Neural crest cell (in vitro differentiated cells): Measurements from ENCODE around the gene TSPO. TPM values are rescaled to one million over a fixed set of nuclear protein-coding genes. Genes with fewer than 3 reads are reported as not detected.

Source experiments
- DNase-seq: peaks from one replicate; pipeline ENCODE4 v3.0.0; 2021; ENCODE audit warnings: low read depth, mixed read lengths, low spot score
- H3K27ac Mint-ChIP-seq: one replicate; pipeline ENCODE4 v1.8.0; 2021; ENCODE audit warnings: mild to moderate bottlenecking, mixed read lengths; ENCODE audit not compliant: unreplicated experiment
- H3K27me3 Mint-ChIP-seq: 2 replicates; pipeline ENCODE4 v1.8.0; 2021; ENCODE audit warnings: low read depth, mild to moderate bottlenecking, mixed read lengths
- H3K36me3 Mint-ChIP-seq: 2 replicates; pipeline ENCODE4 v1.8.0; 2021; ENCODE audit warnings: low read depth, mild to moderate bottlenecking, mixed read lengths
- H3K4me1 Mint-ChIP-seq: 2 replicates; pipeline ENCODE4 v1.8.0; 2021; ENCODE audit warnings: mixed read lengths
- H3K4me3 Mint-ChIP-seq: one replicate; pipeline ENCODE4 v1.8.0; 2021; ENCODE audit warnings: mild to moderate bottlenecking, mixed read lengths
- H3K9me3 Mint-ChIP-seq: 2 replicates; pipeline ENCODE4 v1.8.0; 2021; ENCODE audit warnings: mixed read lengths
- total RNA-seq: library from RNA; stranded (reverse); gene quantifications from 2 replicates; pipeline ENCODE4 v1.2.1, GENCODE V29; 2021
- TF ChIP-seq, protein P1 (sequence below): fragments of 200-600 bp; sonication (generic); conservative IDR thresholded peaks from 2 replicates; pipeline ENCODE4 v1.5.0; 2021; ENCODE audit warnings: antibody characterized with exemption, mild to moderate bottlenecking

Gene TSPO
- total RNA-seq, 1 donor from 2014 or later, result 12.3 TPM

DNA sequence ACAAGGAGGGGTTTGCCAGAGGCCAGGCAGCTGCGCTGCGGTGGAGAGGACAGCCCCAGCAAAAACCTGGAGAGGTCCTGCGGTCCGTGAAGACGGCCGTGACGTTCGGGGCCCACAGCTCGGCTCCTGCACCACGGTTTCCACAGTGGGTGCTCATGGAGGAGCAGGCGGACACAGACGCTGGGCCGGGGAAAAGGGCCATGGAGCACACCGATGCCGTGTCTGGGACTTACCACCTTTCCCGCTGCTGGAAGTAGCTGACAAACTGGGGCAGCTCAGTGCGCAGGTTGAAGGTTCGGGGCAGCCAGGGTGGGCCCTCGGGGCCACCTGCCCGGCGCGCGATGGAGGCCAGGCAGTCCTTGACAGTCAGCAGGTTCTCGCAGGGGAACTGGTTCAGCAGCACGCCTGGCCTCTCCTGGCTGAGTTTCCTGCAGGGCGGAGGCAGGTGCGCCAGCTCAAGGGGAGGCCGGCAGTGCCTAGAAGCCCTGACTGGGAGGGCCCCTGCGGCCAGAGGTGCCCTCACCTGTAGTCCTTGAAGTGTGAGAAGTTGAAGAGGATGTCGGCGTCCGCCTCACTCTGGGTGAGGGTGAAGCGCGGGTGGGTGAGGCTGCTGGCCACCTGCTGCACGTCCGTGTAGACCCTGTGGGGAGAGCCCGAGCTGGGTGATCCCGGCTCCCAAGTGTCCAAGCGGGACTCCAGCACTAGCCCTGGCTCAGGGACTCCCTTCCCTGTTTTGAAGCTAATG lies 22.8 kb downstream of the TSPO start:
- TF ChIP-seq, protein P1, sequence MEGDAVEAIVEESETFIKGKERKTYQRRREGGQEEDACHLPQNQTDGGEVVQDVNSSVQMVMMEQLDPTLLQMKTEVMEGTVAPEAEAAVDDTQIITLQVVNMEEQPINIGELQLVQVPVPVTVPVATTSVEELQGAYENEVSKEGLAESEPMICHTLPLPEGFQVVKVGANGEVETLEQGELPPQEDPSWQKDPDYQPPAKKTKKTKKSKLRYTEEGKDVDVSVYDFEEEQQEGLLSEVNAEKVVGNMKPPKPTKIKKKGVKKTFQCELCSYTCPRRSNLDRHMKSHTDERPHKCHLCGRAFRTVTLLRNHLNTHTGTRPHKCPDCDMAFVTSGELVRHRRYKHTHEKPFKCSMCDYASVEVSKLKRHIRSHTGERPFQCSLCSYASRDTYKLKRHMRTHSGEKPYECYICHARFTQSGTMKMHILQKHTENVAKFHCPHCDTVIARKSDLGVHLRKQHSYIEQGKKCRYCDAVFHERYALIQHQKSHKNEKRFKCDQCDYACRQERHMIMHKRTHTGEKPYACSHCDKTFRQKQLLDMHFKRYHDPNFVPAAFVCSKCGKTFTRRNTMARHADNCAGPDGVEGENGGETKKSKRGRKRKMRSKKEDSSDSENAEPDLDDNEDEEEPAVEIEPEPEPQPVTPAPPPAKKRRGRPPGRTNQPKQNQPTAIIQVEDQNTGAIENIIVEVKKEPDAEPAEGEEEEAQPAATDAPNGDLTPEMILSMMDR, result no peak
- Mint-ChIP-seq H3K27me3 (no peaks in the 10 kb centered on the region), H3K9me3 (no peaks in the 10 kb centered on the region), H3K36me3 (peaks cover 6% of the 10 kb centered on the region), H3K27ac (no peak overlapping the region), H3K4me1 (no peaks in the 10 kb centered on the region), H3K4me3 (no peak overlapping the region)
- no peak for DNase-seq

GRCh38 chr22:43174941-43175531 lies 23.7 kb downstream of the TSPO start:
- TF ChIP-seq, protein P1, result no peak
- peaks cover 6% of the 10 kb centered on the region for H3K36me3 Mint-ChIP-seq
- no peaks in the 10 kb centered on the region for H3K27me3 Mint-ChIP-seq
- H3K27ac Mint-ChIP-seq, result no peak overlapping the region
- H3K9me3 Mint-ChIP-seq, result no peaks in the 10 kb centered on the region
- no peak for DNase-seq
- no peaks in the 10 kb centered on the region for H3K4me1 Mint-ChIP-seq
- no peak overlapping the region for H3K4me3 Mint-ChIP-seq

- no peaks in the 10 kb centered on the region for H3K27me3 Mint-ChIP-seq
- DNase-seq, result no peak
- TF ChIP-seq, protein P1, result no peak
- H3K27ac Mint-ChIP-seq, result no peak overlapping the region
- H3K36me3 Mint-ChIP-seq, result peaks cover 6% of the 10 kb centered on the region
- H3K4me3 Mint-ChIP-seq, result no peak overlapping the region
- no peaks in the 10 kb centered on the region for H3K9me3 Mint-ChIP-seq
- H3K4me1 Mint-ChIP-seq, result no peaks in the 10 kb centered on the region
These were observed 24.7 kb downstream of the TSPO start for GRCh38 chr22:43176090-43176489.

- H3K36me3 Mint-ChIP-seq, result peaks cover 6% of the 10 kb centered on the region
- no peak for DNase-seq
- no peak overlapping the region for H3K4me3 Mint-ChIP-seq
- no peaks in the 10 kb centered on the region for H3K4me1 Mint-ChIP-seq
- H3K27me3 Mint-ChIP-seq, result no peaks in the 10 kb centered on the region
- TF ChIP-seq, protein P1, result no peak
- no peak overlapping the region for H3K27ac Mint-ChIP-seq
- H3K9me3 Mint-ChIP-seq, result no peaks in the 10 kb centered on the region
These were observed 26.1 kb downstream of the TSPO start for GRCh38 chr22:43177479-43177878.

- Mint-ChIP-seq H3K27ac (no peak overlapping the region), H3K9me3 (no peaks in the 10 kb centered on the region), H3K36me3 (peaks cover 6% of the 10 kb centered on the region), H3K27me3 (no peaks in the 10 kb centered on the region), H3K4me3 (no peak overlapping the region), H3K4me1 (peaks cover 3% of the 10 kb centered on the region)
- TF ChIP-seq, protein P1, result no peak
- DNase-seq, result no peak
These were observed 28.0 kb downstream of the TSPO start for GRCh38 chr22:43179146-43179910.
